B cell (primary cell): ENCODE measurements around the gene POU2F3. TPM values are rescaled to one million over a fixed set of nuclear protein-coding genes. Genes with fewer than 3 reads are reported as not detected.

Experiments
- ATAC-seq: fragments of 200-7000 bp; cut with Tn5 transposase; one replicate; pipeline ENCODE4 v1.10.0; 2021; ENCODE audit warnings: low read depth, mild to moderate bottlenecking, moderate number of reproducible peaks, moderate library complexity
- CTCF ChIA-PET: fragments of 350-600 bp; sonication (Branson Sonifier 250); formaldehyde crosslinking; loops from one replicate; lab custom pipeline; 2021; ENCODE audit warnings: antibody characterized with exemption, inconsistent platforms; lab: Charles Lee
- POLR2A ChIA-PET: fragments of 350-600 bp; sonication (Branson Sonifier 250); formaldehyde crosslinking; loops from one replicate; lab custom pipeline; 2021; ENCODE audit warnings: antibody characterized with exemption; lab: Charles Lee
- DNase-seq: peaks from one replicate; pipeline ENCODE4 v3.0.0; 2013
- H2AFZ ChIP-seq: 2 replicates; pipeline ENCODE4 v1.6.1; 2012; ENCODE audit warnings: mild to moderate bottlenecking, low read depth, low read length; ENCODE audit not compliant: insufficient read depth, poor library complexity, severe bottlenecking
- H3K27ac ChIP-seq, 2 donors: 1 replicate in 1 of 2; 2 replicates in 1 of 2; pipeline ENCODE4 v1.5.1; 2012 to 2013; ENCODE audit warnings: low read length in 2 of 2, mild to moderate bottlenecking in 2 of 2, moderate library complexity in 1 of 2
- H3K27me3 ChIP-seq, 4 experiments: fragments of 200-600 bp in 1 of 4; sonication (generic) in 1 of 4; replicated peaks in 1 of 4; 1 replicate in 2 of 4; 2 replicates in 2 of 4; pipeline versions ENCODE4 v1.6.1 to v1.7.0; 2013 to 2016; ENCODE audit warnings: low read length in 3 of 4, mild to moderate bottlenecking in 2 of 4, mixed read lengths in 1 of 4, moderate library complexity in 1 of 4; ENCODE audit not compliant: insufficient read depth in 4 of 4, control insufficient read depth in 3 of 4; ENCODE audit errors: control extremely low read depth in 1 of 4
- H3K36me3 ChIP-seq, 2 experiments: replicated peaks in 1 of 2; 1 replicate in 1 of 2; 2 replicates in 1 of 2; pipeline versions ENCODE4 v1.6.1 to v1.7.1; 2013; ENCODE audit warnings: low read length in 1 of 2; ENCODE audit not compliant: insufficient read depth in 2 of 2, control insufficient read depth in 1 of 2; ENCODE audit errors: control extremely low read depth in 1 of 2, extremely low read depth in 1 of 2
- H3K4me1 ChIP-seq, 2 donors: fragments of 200-600 bp in 1 of 2; sonication (generic) in 1 of 2; 1 replicate in 1 of 2; 2 replicates in 1 of 2; pipeline versions ENCODE4 v1.5.1 to v1.6.1; 2013 to 2017; ENCODE audit warnings: low read length in 2 of 2; ENCODE audit not compliant: control insufficient read depth in 2 of 2, insufficient read depth in 2 of 2
- H3K4me2 ChIP-seq: replicated peaks from 2 replicates; pipeline ENCODE3; 2012; ENCODE audit warnings: mild to moderate bottlenecking, low read depth, low read length; ENCODE audit not compliant: poor library complexity, severe bottlenecking
- H3K4me3 ChIP-seq, 5 experiments: fragments of 200-600 bp in 1 of 5; sonication (generic) in 1 of 5; 1 replicate in 3 of 5; 2 replicates in 2 of 5; pipeline versions ENCODE4 v1.5.1 to v1.7.0; 2011 to 2016; ENCODE audit warnings: low read length in 4 of 5, mild to moderate bottlenecking in 4 of 5, low read depth in 2 of 5, control low read depth in 1 of 5, moderate library complexity in 1 of 5; ENCODE audit not compliant: insufficient read depth in 1 of 5; ENCODE audit errors: control extremely low read depth in 1 of 5, extremely low read depth in 1 of 5
- H3K79me2 ChIP-seq: fragments of 200-600 bp; sonication (generic); one replicate; pipeline ENCODE4 v1.6.0; 2016; ENCODE audit warnings: low read length; ENCODE audit not compliant: control insufficient read depth, insufficient read depth
- H3K9ac ChIP-seq: fragments of 200-600 bp; sonication (generic); 2 replicates; pipeline ENCODE4 v1.6.1; 2017; ENCODE audit warnings: mild to moderate bottlenecking, low read length, moderate library complexity
- H3K9me3 ChIP-seq, 3 donors: one replicate each; pipeline versions ENCODE4 v1.6.1 to v1.7.1; 2013; ENCODE audit warnings: low read length in 2 of 3; ENCODE audit not compliant: control insufficient read depth in 2 of 3, insufficient read depth in 1 of 3; ENCODE audit errors: control extremely low read depth in 1 of 3
- H4K20me1 ChIP-seq: 2 replicates; pipeline ENCODE4 v1.6.0; 2012; ENCODE audit warnings: mild to moderate bottlenecking, low read length; ENCODE audit not compliant: insufficient read depth, control insufficient read depth, poor library complexity, severe bottlenecking
- H3K27ac Mint-ChIP-seq: one replicate; pipeline ENCODE4 v1.8.0; 2021; ENCODE audit warnings: mixed read lengths
- H3K27me3 Mint-ChIP-seq: one replicate; pipeline ENCODE4 v1.8.0; 2021; ENCODE audit warnings: mixed read lengths
- H3K4me1 Mint-ChIP-seq: one replicate; pipeline ENCODE4 v1.8.0; 2021; ENCODE audit warnings: mixed read lengths
- H3K4me3 Mint-ChIP-seq: one replicate; pipeline ENCODE4 v1.8.0; 2021; ENCODE audit warnings: mixed read lengths
- H3K9me3 Mint-ChIP-seq: one replicate; pipeline ENCODE4 v1.8.0; 2022; ENCODE audit warnings: mixed read lengths; ENCODE audit not compliant: insufficient read depth
- CTCF ChIP-seq: fragments of 200-600 bp; IDR thresholded peaks from one replicate; pipeline ENCODE4 v1.8.0; 2022; ENCODE audit warnings: antibody characterized with exemption, mild to moderate bottlenecking
- EZH2 ChIP-seq: IDR thresholded peaks from 2 replicates; pipeline ENCODE4 v1.6.1; 2012; ENCODE audit warnings: borderline replicate concordance, low read depth, mild to moderate bottlenecking, moderate library complexity, low read length; ENCODE audit not compliant: insufficient read depth, poor library complexity, severe bottlenecking
- WGBS: methylation state at CpG from one replicate; pipeline ENCODE4 v1.1.5; 2013; ENCODE audit warnings: missing lambda C conversion rate; ENCODE audit not compliant: insufficient coverage; 5-methylcytosine and 5-hydroxymethylcytosine counted together
- intact Hi-C: fragments of 100-400 bp; cut with micrococcal nuclease; formaldehyde crosslinking; loops from one replicate; pipeline ENCODE4 v1.10.0; 2022
- polyA plus RNA-seq: library from polyadenylated mRNA; depleted of rRNA; stranded (reverse); fragments of >200 nt; gene quantifications from 2 replicates; pipeline ENCODE4 v1.2.3, GENCODE V29; 2012
- total RNA-seq, 2 donors: library from RNA; stranded (reverse); fragments of 120-200 nt in 1 of 2; gene quantifications; 1 replicate in 1 of 2; 2 replicates in 1 of 2; pipeline versions ENCODE4 v1.2.3 to v1.2.4, GENCODE V29; 2013 to 2022

The POU2F3 gene
- total and polyA plus RNA-seq, 2 donors (not counting 1 experiment from before 2014, with no cell fraction given): not detected

GRCh38 chr11:120244476-120245365 lies 4.8 kb downstream of the POU2F3 start:
- H3K9me3 ChIP-seq: peaks cover 0 to 3% (median 0%) of the 10 kb centered on the region in 3 donors
- CTCF ChIA-PET: interaction anchor here (0.7 to 2.1 kb wide), 2 partner anchors 8 to 101 kb away, joined by 6 to 8 read pairs; no protein-coding TSS in a partner anchor

More at GRCh38 chr11:120244476-120245365, 4.8 kb downstream of the POU2F3 start:
- no peak overlapping the region for H3K4me3 ChIP-seq
- POLR2A ChIA-PET: no interaction called here
- no peak overlapping the region for H3K4me2 ChIP-seq
- WGBS: 78% methylated on average over 12 of the region's 13 CpGs
- H3K36me3 ChIP-seq: no peaks in the 10 kb centered on the region
- ATAC-seq (no peak), DNase-seq (no peak)
- H4K20me1 ChIP-seq: no peaks in the 10 kb centered on the region
- Mint-ChIP-seq H3K27ac (no peak overlapping the region), H3K9me3 (no peaks in the 10 kb centered on the region), H3K4me3 (no peak overlapping the region), H3K27me3 (peaks cover 54% of the 10 kb centered on the region), H3K4me1 (no peaks in the 10 kb centered on the region)
- peaks cover 0 to 34% (median 9%) of the 10 kb centered on the region in 4 experiments for H3K27me3 ChIP-seq
- no peak overlapping the region for H3K27ac ChIP-seq
- H2AFZ ChIP-seq: no peak overlapping the region
- H3K4me1 ChIP-seq: no peaks in the 10 kb centered on the region
- TF ChIP-seq EZH2 (no peak), CTCF (no peak)
- intact Hi-C loops: no loop called here
- no peaks in the 10 kb centered on the region for H3K79me2 ChIP-seq
- H3K9ac ChIP-seq: no peak overlapping the region
